ENCODE results near the gene ATP13A3.
"Not testable (repeated sequence)": the region's sequence is repeated elsewhere in the genome, so short reads cannot be mapped to it uniquely, and the experiment has no call there.

- TF ChIP-seq ZFP30 (CRISPR knock-in tag; IDR thresholded peaks at IDR 0.05); POU6F1 (CRISPR knock-in tag; IDR thresholded peaks at IDR 0.05; ENCODE audit: borderline replicate concordance, low read depth): not testable (repeated sequence)
Measured at GRCh38 chr3:194499516-194499915, 12.7 kb upstream of the ATP13A3 start.
